Psoas muscle (tissue), 8 donors: ENCODE measurements around the gene MYL12B. TPM values are rescaled to one million over a fixed set of nuclear protein-coding genes. Genes with fewer than 3 reads are reported as not detected.
A peak's percentile ranks its signal among the peaks of the same experiment; 100 is the strongest.
"Not testable (repeated sequence)": the region's sequence is repeated elsewhere in the genome, so short reads cannot be mapped to it uniquely, and the experiment has no call there.

ENCODE experiments used
- ATAC-seq, 4 donors: fragments of 200-7000 bp; cut with Tn5 transposase; one replicate each; pipeline ENCODE4 v1.9.1; 2020; ENCODE audit warnings: moderate library complexity in 3 of 4, mild to moderate bottlenecking in 2 of 4
- DNase-seq, 2 donors: peaks; one replicate each; pipeline ENCODE4 v3.0.0-alpha.2; 2020
- H3K27ac ChIP-seq: fragments of 200-600 bp; one replicate; pipeline ENCODE4 v1.8.0; 2022
- H3K27me3 ChIP-seq, 3 donors: fragments of 200-600 bp in 1 of 3; one replicate each; pipeline versions ENCODE4 v1.6.1 to v1.8.0; 2013 to 2022; ENCODE audit warnings: low read length in 2 of 3, mild to moderate bottlenecking in 2 of 3, moderate library complexity in 1 of 3; ENCODE audit not compliant: insufficient read depth in 3 of 3
- H3K36me3 ChIP-seq, 2 donors: fragments of 200-600 bp in 1 of 2; one replicate each; pipeline versions ENCODE4 v1.6.1 to v1.8.0; 2013 to 2022; ENCODE audit warnings: low read depth in 1 of 2, mild to moderate bottlenecking in 1 of 2, moderate library complexity in 1 of 2; ENCODE audit not compliant: insufficient read depth in 1 of 2
- H3K4me1 ChIP-seq: fragments of 200-600 bp; one replicate; pipeline ENCODE4 v1.8.0; 2022
- H3K4me3 ChIP-seq: fragments of 200-600 bp; one replicate; pipeline ENCODE4 v1.8.0; 2022; ENCODE audit warnings: mild to moderate bottlenecking
- H3K9me3 ChIP-seq: fragments of 200-600 bp; one replicate; pipeline ENCODE4 v1.8.0; 2022
- WGBS, 3 donors: extraction: QIAGEN DNeasy Blood & Tissue Kit; methylation state at CpG; one replicate each; pipeline versions ENCODE4 v1.1.6 to v1.1.7; 2013; 5-methylcytosine and 5-hydroxymethylcytosine counted together
- intact Hi-C, 2 donors: fragments of 100-400 bp; cut with DNase I; formaldehyde crosslinking; loops; one replicate each; pipeline versions ENCODE4 v1.11.0 to v1.14.2; 2022
- polyA plus RNA-seq, 3 donors: library from polyadenylated mRNA; stranded (reverse); fragments of 200-250 nt; gene quantifications; one replicate each; pipeline ENCODE4 v1.2.3, GENCODE V29; 2013
- total RNA-seq, 4 donors: library from RNA; stranded (reverse); fragmentation: NEBNext Ultra II Directional in 2 of 4; extraction: Animal tissue kit (Norgen Biotek cat#: 25700) in 2 of 4; gene quantifications; one replicate each; pipeline versions ENCODE4 v1.2.1 to v1.2.4, GENCODE V29; 2021 to 2023
- TF ChIP-seq, protein P1 (sequence below): fragments of 200-600 bp; IDR thresholded peaks from one replicate; pipeline ENCODE4 v1.8.0; 2022; ENCODE audit warnings: antibody characterized with exemption
- donor health status: healthy with polysubstance abuse.
- donor health status: DM: no; HTN: no; CAD: no; lungs with moderate emphysema.
- donor health status: Bipolar disorder and iron deficiency.
- donor health status: healthy.
- donor health status: DM: yes; HTN: yes; CAD: no.
- donor health status: DM: no; HTN: no; CAD: no.
- donor health status: DM: no; HTN: no; CAD: no.
- donor health status: DM: yes; HTN: yes; CAD: no.

Gene MYL12B
- total and polyA plus RNA-seq, 7 donors = 163 to 243 (median 193) TPM

GRCh38 chr18:3219631-3220335 lies 42.1 kb upstream of the MYL12B start, which contains the start of gene MYOM1:
MYOM1 (minus strand) TSS chr18:3219968; CDS start chr18:3215223, 4,745 bp downstream.
- no peaks in the 10 kb centered on the region for H3K27me3 ChIP-seq
- DNase-seq = no peak
- H3K9me3 ChIP-seq = no peaks in the 10 kb centered on the region
- peaks cover 0 to 10% of the 10 kb centered on the region in 2 donors for H3K36me3 ChIP-seq
- intact Hi-C loops = loop anchor here (2.0 to 5.0 kb wide), 3 partner anchors 27 to 37 kb away; partner anchors contain the start of gene MYL12A (in 1 of the 2)
- H3K4me3 ChIP-seq = peak within 1 kb of the TSS; percentile 79
- peak; percentile 55 to 78 (median 71) for ATAC-seq
- peaks cover 34% of the 10 kb centered on the region for H3K4me1 ChIP-seq
- TF ChIP-seq, protein P1, sequence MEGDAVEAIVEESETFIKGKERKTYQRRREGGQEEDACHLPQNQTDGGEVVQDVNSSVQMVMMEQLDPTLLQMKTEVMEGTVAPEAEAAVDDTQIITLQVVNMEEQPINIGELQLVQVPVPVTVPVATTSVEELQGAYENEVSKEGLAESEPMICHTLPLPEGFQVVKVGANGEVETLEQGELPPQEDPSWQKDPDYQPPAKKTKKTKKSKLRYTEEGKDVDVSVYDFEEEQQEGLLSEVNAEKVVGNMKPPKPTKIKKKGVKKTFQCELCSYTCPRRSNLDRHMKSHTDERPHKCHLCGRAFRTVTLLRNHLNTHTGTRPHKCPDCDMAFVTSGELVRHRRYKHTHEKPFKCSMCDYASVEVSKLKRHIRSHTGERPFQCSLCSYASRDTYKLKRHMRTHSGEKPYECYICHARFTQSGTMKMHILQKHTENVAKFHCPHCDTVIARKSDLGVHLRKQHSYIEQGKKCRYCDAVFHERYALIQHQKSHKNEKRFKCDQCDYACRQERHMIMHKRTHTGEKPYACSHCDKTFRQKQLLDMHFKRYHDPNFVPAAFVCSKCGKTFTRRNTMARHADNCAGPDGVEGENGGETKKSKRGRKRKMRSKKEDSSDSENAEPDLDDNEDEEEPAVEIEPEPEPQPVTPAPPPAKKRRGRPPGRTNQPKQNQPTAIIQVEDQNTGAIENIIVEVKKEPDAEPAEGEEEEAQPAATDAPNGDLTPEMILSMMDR = no peak
- WGBS, 3 donors = 22 to 27% (median 24%) methylated on average over 9 of the region's 9 CpGs
- H3K27ac ChIP-seq = peak within 1 kb of the TSS; percentile 95

GRCh38 chr18:3220868-3221267 lies 41.1 kb upstream of the MYL12B start:
- Histone ChIP-seq H3K4me1 (peaks cover 34% of the 10 kb centered on the region), H3K27ac (peak overlapping the region; percentile 95)
- H3K36me3 ChIP-seq, H3K9me3 ChIP-seq, ATAC-seq, DNase-seq, H3K4me3 ChIP-seq, H3K27me3 ChIP-seq: not testable (repeated sequence)
- intact Hi-C loops = loop anchor here in 1 of 2 donors (5.0 kb wide), 1 partner anchor 34 kb away; no protein-coding TSS in a partner anchor
- WGBS, 3 donors = 55 to 76% (median 60%) methylated on average over 4 of the region's 4 CpGs

DNA sequence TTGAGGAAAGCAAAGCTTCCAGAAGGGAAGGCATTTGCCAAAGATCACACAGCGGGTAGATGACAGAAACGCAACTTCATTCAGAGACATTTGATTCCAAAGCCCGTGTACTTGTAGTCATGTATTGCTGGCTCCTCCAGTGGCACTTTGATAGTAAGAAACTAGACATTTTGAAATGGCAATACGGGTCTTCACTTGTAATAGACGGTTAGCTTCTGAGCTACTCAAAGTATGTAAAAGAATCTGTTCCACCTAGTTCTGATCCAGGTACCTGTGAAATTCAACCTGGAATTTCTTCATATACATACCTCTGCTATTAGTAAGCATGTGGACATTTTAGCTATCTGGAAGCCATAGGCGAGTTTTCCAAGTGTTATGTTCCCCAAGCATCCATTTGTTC lies 40.4 kb upstream of the MYL12B start:
- H3K27me3 ChIP-seq = no peaks in the 10 kb centered on the region
- TF ChIP-seq, protein P1 = no peak
- intact Hi-C loops = loop anchor here in 1 of 2 donors (5.0 kb wide), 1 partner anchor 34 kb away; no protein-coding TSS in a partner anchor
- H3K36me3 ChIP-seq = peaks cover 0 to 3% of the 10 kb centered on the region in 2 donors
- ATAC-seq (no peak), DNase-seq (no peak)
- peak overlapping the region; percentile 95 for H3K27ac ChIP-seq
- WGBS, 3 donors = 34 to 71% (median 52%) methylated on average over 6 of the region's 6 CpGs
- H3K4me1 ChIP-seq = peaks cover 31% of the 10 kb centered on the region
- no peak overlapping the region for H3K4me3 ChIP-seq
- no peaks in the 10 kb centered on the region for H3K9me3 ChIP-seq

- 24 to 61% (median 36%) methylated on average over 1 of the region's 1 CpG for WGBS, 3 donors
- Histone ChIP-seq H3K27me3 (no peaks in the 10 kb centered on the region), H3K9me3 (no peaks in the 10 kb centered on the region), H3K4me1 (peaks cover 26% of the 10 kb centered on the region), H3K36me3 (no peaks in the 10 kb centered on the region), H3K27ac (no peak overlapping the region), H3K4me3 (no peak overlapping the region)
- intact Hi-C loops = loop anchor here in 1 of 2 donors (5.0 kb wide), 1 partner anchor 36 kb away; no protein-coding TSS in a partner anchor
- ATAC-seq (no peak), DNase-seq (no peak)
- TF ChIP-seq, protein P1 = no peak
Measured at GRCh38 chr18:3223356-3223755, 38.6 kb upstream of the MYL12B start.

DNA sequence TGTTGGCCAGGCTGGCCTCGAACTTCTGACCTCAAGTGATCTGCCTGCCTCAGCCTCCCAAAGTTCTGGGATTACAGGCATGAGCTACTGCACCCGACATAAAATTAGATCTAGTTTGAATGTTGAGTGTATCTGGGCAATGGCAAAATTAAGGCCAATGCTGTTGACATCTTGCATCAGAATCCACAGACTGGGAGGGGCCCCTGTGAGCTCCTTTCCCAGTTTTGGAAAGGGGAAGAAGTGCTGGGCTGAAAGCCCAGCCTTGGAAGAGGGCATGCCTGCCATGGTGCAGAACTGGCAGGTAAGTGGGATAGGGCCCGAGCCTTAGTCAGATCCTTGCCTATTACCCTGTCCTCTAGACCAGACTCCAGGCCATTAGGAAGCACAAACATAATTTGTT lies 37.7 kb upstream of the MYL12B start:
- H3K4me3 ChIP-seq = no peak overlapping the region
- H3K27me3 ChIP-seq = no peaks in the 10 kb centered on the region
- intact Hi-C loops = loop anchor here in 1 of 2 donors (5.0 kb wide), 1 partner anchor 37 kb away; no protein-coding TSS in a partner anchor
- WGBS, 3 donors = 35 to 71% (median 53%) methylated on average over 3 of the region's 3 CpGs
- H3K4me1 ChIP-seq = peaks cover 26% of the 10 kb centered on the region
- TF ChIP-seq, protein P1 = no peak
- no peaks in the 10 kb centered on the region for H3K36me3 ChIP-seq
- peak in 1 of 4 donors; percentile 23 for ATAC-seq
- no peaks in the 10 kb centered on the region for H3K9me3 ChIP-seq
- DNase-seq = no peak
- peak overlapping the region; percentile 15 for H3K27ac ChIP-seq
